ENCODE results near the gene SULF2.

SULF2 gene

GRCh38 chr20:47673671-47673955, 111.7 kb downstream of the SULF2 start:
- no peak overlapping the region for H3K4me2 ChIP-seq (ENCODE audit: low read length)
- no peaks in the 10 kb centered on the region for H3K36me3 ChIP-seq (ENCODE audit: insufficient read depth, low read length)
- no peaks in the 10 kb centered on the region for H3K4me1 ChIP-seq (ENCODE audit: control insufficient read depth, insufficient read depth, low read length)
- H3K4me3 ChIP-seq (ENCODE audit: low read length), result no peak overlapping the region
- H3K9ac ChIP-seq (ENCODE audit: low read depth, low read length), result no peak overlapping the region
- peaks cover 11% of the 10 kb centered on the region for H3K27me3 ChIP-seq (ENCODE audit: control insufficient read depth, insufficient read depth, low read length)
- no peaks in the 10 kb centered on the region for H3K9me3 ChIP-seq (replicated peaks; ENCODE audit: low read length)

GRCh38 chr20:47672886-47673670, 112.2 kb downstream of the SULF2 start:
- no peaks in the 10 kb centered on the region for H3K36me3 ChIP-seq (ENCODE audit: insufficient read depth, low read length)
- H3K4me3 ChIP-seq (ENCODE audit: low read length), result no peak overlapping the region
- no peak overlapping the region for H3K9ac ChIP-seq (ENCODE audit: low read depth, low read length)
- peaks cover 11% of the 10 kb centered on the region for H3K27me3 ChIP-seq (ENCODE audit: control insufficient read depth, insufficient read depth, low read length)
- no peaks in the 10 kb centered on the region for H3K9me3 ChIP-seq (replicated peaks; ENCODE audit: low read length)
- no peaks in the 10 kb centered on the region for H3K4me1 ChIP-seq (ENCODE audit: control insufficient read depth, insufficient read depth, low read length)
- no peak overlapping the region for H3K4me2 ChIP-seq (ENCODE audit: low read length)

- Histone ChIP-seq H3K27me3 (ENCODE audit: control insufficient read depth, insufficient read depth, low read length) (peaks cover 11% of the 10 kb centered on the region), H3K4me1 (ENCODE audit: control insufficient read depth, insufficient read depth, low read length) (no peaks in the 10 kb centered on the region), H3K9me3 (replicated peaks; ENCODE audit: low read length) (no peaks in the 10 kb centered on the region), H3K36me3 (ENCODE audit: insufficient read depth, low read length) (no peaks in the 10 kb centered on the region), H3K9ac (ENCODE audit: low read depth, low read length) (no peak overlapping the region), H3K4me2 (ENCODE audit: low read length) (no peak overlapping the region), H3K4me3 (ENCODE audit: low read length) (no peak overlapping the region)
Measured at GRCh38 chr20:47672166-47672565, 113.1 kb downstream of the SULF2 start.

- H3K4me3 ChIP-seq (ENCODE audit: low read length), result no peak overlapping the region
- no peaks in the 10 kb centered on the region for H3K36me3 ChIP-seq (ENCODE audit: insufficient read depth, low read length)
- H3K27me3 ChIP-seq (ENCODE audit: control insufficient read depth, insufficient read depth, low read length), result peaks cover 11% of the 10 kb centered on the region
- H3K9me3 ChIP-seq (replicated peaks; ENCODE audit: low read length), result no peaks in the 10 kb centered on the region
- no peaks in the 10 kb centered on the region for H3K4me1 ChIP-seq (ENCODE audit: control insufficient read depth, insufficient read depth, low read length)
- H3K9ac ChIP-seq (ENCODE audit: low read depth, low read length), result no peak overlapping the region
- H3K4me2 ChIP-seq (ENCODE audit: low read length), result no peak overlapping the region
Measured at GRCh38 chr20:47670913-47671312, 114.4 kb downstream of the SULF2 start.

GRCh38 chr20:47669927-47670890, 115.1 kb downstream of the SULF2 start:
- Histone ChIP-seq H3K9me3 (replicated peaks; ENCODE audit: low read length) (no peaks in the 10 kb centered on the region), H3K4me2 (ENCODE audit: low read length) (no peak overlapping the region), H3K27me3 (ENCODE audit: control insufficient read depth, insufficient read depth, low read length) (peaks cover 11% of the 10 kb centered on the region), H3K9ac (ENCODE audit: low read depth, low read length) (no peak overlapping the region), H3K36me3 (ENCODE audit: insufficient read depth, low read length) (no peaks in the 10 kb centered on the region), H3K4me1 (ENCODE audit: control insufficient read depth, insufficient read depth, low read length) (no peaks in the 10 kb centered on the region), H3K4me3 (ENCODE audit: low read length) (no peak overlapping the region)

- Histone ChIP-seq H3K9me3 (replicated peaks; ENCODE audit: low read length) (no peaks in the 10 kb centered on the region), H3K36me3 (ENCODE audit: insufficient read depth, low read length) (no peaks in the 10 kb centered on the region), H3K9ac (ENCODE audit: low read depth, low read length) (no peak overlapping the region), H3K27me3 (ENCODE audit: control insufficient read depth, insufficient read depth, low read length) (peaks cover 11% of the 10 kb centered on the region), H3K4me2 (ENCODE audit: low read length) (no peak overlapping the region), H3K4me3 (ENCODE audit: low read length) (no peak overlapping the region), H3K4me1 (ENCODE audit: control insufficient read depth, insufficient read depth, low read length) (no peaks in the 10 kb centered on the region)
Measured at GRCh38 chr20:47669489-47669888, 115.8 kb downstream of the SULF2 start.

GRCh38 chr20:47669152-47669425, 116.2 kb downstream of the SULF2 start:
- Histone ChIP-seq H3K36me3 (ENCODE audit: insufficient read depth, low read length) (no peaks in the 10 kb centered on the region), H3K4me1 (ENCODE audit: control insufficient read depth, insufficient read depth, low read length) (no peaks in the 10 kb centered on the region), H3K9ac (ENCODE audit: low read depth, low read length) (no peak overlapping the region), H3K27me3 (ENCODE audit: control insufficient read depth, insufficient read depth, low read length) (peaks cover 11% of the 10 kb centered on the region), H3K4me3 (ENCODE audit: low read length) (no peak overlapping the region), H3K9me3 (replicated peaks; ENCODE audit: low read length) (no peaks in the 10 kb centered on the region), H3K4me2 (ENCODE audit: low read length) (no peak overlapping the region)

GRCh38 chr20:47668313-47669151, 116.7 kb downstream of the SULF2 start:
- no peak overlapping the region for H3K4me3 ChIP-seq (ENCODE audit: low read length)
- no peaks in the 10 kb centered on the region for H3K9me3 ChIP-seq (replicated peaks; ENCODE audit: low read length)
- no peak overlapping the region for H3K4me2 ChIP-seq (ENCODE audit: low read length)
- H3K36me3 ChIP-seq (ENCODE audit: insufficient read depth, low read length), result no peaks in the 10 kb centered on the region
- H3K9ac ChIP-seq (ENCODE audit: low read depth, low read length), result no peak overlapping the region
- peaks cover 11% of the 10 kb centered on the region for H3K27me3 ChIP-seq (ENCODE audit: control insufficient read depth, insufficient read depth, low read length)
- no peaks in the 10 kb centered on the region for H3K4me1 ChIP-seq (ENCODE audit: control insufficient read depth, insufficient read depth, low read length)

- Histone ChIP-seq H3K4me1 (ENCODE audit: control insufficient read depth, insufficient read depth, low read length) (peaks cover 5% of the 10 kb centered on the region), H3K27me3 (ENCODE audit: control insufficient read depth, insufficient read depth, low read length) (peaks cover 7% of the 10 kb centered on the region), H3K4me3 (ENCODE audit: low read length) (no peak overlapping the region), H3K36me3 (ENCODE audit: insufficient read depth, low read length) (peaks cover 2% of the 10 kb centered on the region), H3K4me2 (ENCODE audit: low read length) (no peak overlapping the region), H3K9ac (ENCODE audit: low read depth, low read length) (no peak overlapping the region), H3K9me3 (replicated peaks; ENCODE audit: low read length) (no peaks in the 10 kb centered on the region)
Measured at GRCh38 chr20:47667531-47668312, 117.6 kb downstream of the SULF2 start.

- Histone ChIP-seq H3K4me3 (ENCODE audit: low read length) (no peak overlapping the region), H3K36me3 (ENCODE audit: insufficient read depth, low read length) (peaks cover 8% of the 10 kb centered on the region), H3K9ac (ENCODE audit: low read depth, low read length) (no peak overlapping the region), H3K27me3 (ENCODE audit: control insufficient read depth, insufficient read depth, low read length) (peaks cover under 1% of the 10 kb centered on the region), H3K4me1 (ENCODE audit: control insufficient read depth, insufficient read depth, low read length) (peaks cover 6% of the 10 kb centered on the region), H3K9me3 (replicated peaks; ENCODE audit: low read length) (no peaks in the 10 kb centered on the region), H3K4me2 (ENCODE audit: low read length) (no peak overlapping the region)
Measured at GRCh38 chr20:47667086-47667485, 118.2 kb downstream of the SULF2 start.

GRCh38 chr20:47666304-47666703, 119.0 kb downstream of the SULF2 start:
- peaks cover 6% of the 10 kb centered on the region for H3K4me1 ChIP-seq (ENCODE audit: control insufficient read depth, insufficient read depth, low read length)
- peaks cover 9% of the 10 kb centered on the region for H3K36me3 ChIP-seq (ENCODE audit: insufficient read depth, low read length)
- no peaks in the 10 kb centered on the region for H3K27me3 ChIP-seq (ENCODE audit: control insufficient read depth, insufficient read depth, low read length)
- H3K9ac ChIP-seq (ENCODE audit: low read depth, low read length), result no peak overlapping the region
- no peaks in the 10 kb centered on the region for H3K9me3 ChIP-seq (replicated peaks; ENCODE audit: low read length)
- H3K4me3 ChIP-seq (ENCODE audit: low read length), result no peak overlapping the region
- no peak overlapping the region for H3K4me2 ChIP-seq (ENCODE audit: low read length)

All from skeletal muscle satellite cell (primary cell).